Colonic mucosa (tissue), 4 donors: ENCODE results near the gene TMEM182. TPM values are rescaled to one million over a fixed set of nuclear protein-coding genes. Genes with fewer than 3 reads are reported as not detected.

ENCODE experiments used
- DNase-seq: peaks from one replicate; pipeline ENCODE4 v3.0.0-alpha.2; 2020
- H3K27ac ChIP-seq: fragments of 200-600 bp; one replicate; pipeline ENCODE4 v1.8.0; 2021
- H3K27me3 ChIP-seq: fragments of 200-600 bp; one replicate; pipeline ENCODE4 v1.8.0; 2021
- H3K36me3 ChIP-seq: fragments of 200-600 bp; one replicate; pipeline ENCODE4 v1.8.0; 2021
- H3K4me1 ChIP-seq: fragments of 200-600 bp; one replicate; pipeline ENCODE4 v1.8.0; 2021; ENCODE audit warnings: mild to moderate bottlenecking
- H3K4me3 ChIP-seq: fragments of 200-600 bp; one replicate; pipeline ENCODE4 v1.8.0; 2021
- H3K9ac ChIP-seq, 2 donors: one replicate each; pipeline ENCODE4 v1.7.0; 2013; ENCODE audit warnings: control low read depth in 2 of 2, low read depth in 2 of 2, low read length in 2 of 2
- H3K9me3 ChIP-seq: fragments of 200-600 bp; one replicate; pipeline ENCODE4 v1.8.0; 2021
- intact Hi-C: fragments of 100-400 bp; cut with DNase I; formaldehyde crosslinking; loops from one replicate; pipeline ENCODE4 v1.14.1; 2022
- total RNA-seq, 2 donors: library from RNA; stranded (reverse); fragmentation: NEBNext Ultra II Directional in 1 of 2; extraction: Animal tissue kit (Norgen Biotek cat#: 25700) in 1 of 2; gene quantifications; one replicate each; pipeline ENCODE4 v1.2.1, GENCODE V29; 2021
- TF ChIP-seq, protein P1 (sequence below): fragments of 200-600 bp; IDR thresholded peaks from one replicate; pipeline ENCODE4 v1.8.0; 2022; ENCODE audit warnings: antibody characterized with exemption, mild to moderate bottlenecking
- donor health status: healthy.
- donor health status: DM: no; HTN: no; CAD: no.
- donor health status: DM: no; HTN: no; CAD: no.

The TMEM182 gene
- total RNA-seq, 2 donors from 2014 or later, result 3.4 to 3.8 TPM

- Histone ChIP-seq H3K4me3 (no peak overlapping the region), H3K27me3 (no peaks in the 10 kb centered on the region), H3K9me3 (no peaks in the 10 kb centered on the region), H3K27ac (no peak overlapping the region), H3K9ac (no peak overlapping the region), H3K36me3 (no peaks in the 10 kb centered on the region), H3K4me1 (no peaks in the 10 kb centered on the region)
- intact Hi-C loops, result no loop called here
- TF ChIP-seq, protein P1, sequence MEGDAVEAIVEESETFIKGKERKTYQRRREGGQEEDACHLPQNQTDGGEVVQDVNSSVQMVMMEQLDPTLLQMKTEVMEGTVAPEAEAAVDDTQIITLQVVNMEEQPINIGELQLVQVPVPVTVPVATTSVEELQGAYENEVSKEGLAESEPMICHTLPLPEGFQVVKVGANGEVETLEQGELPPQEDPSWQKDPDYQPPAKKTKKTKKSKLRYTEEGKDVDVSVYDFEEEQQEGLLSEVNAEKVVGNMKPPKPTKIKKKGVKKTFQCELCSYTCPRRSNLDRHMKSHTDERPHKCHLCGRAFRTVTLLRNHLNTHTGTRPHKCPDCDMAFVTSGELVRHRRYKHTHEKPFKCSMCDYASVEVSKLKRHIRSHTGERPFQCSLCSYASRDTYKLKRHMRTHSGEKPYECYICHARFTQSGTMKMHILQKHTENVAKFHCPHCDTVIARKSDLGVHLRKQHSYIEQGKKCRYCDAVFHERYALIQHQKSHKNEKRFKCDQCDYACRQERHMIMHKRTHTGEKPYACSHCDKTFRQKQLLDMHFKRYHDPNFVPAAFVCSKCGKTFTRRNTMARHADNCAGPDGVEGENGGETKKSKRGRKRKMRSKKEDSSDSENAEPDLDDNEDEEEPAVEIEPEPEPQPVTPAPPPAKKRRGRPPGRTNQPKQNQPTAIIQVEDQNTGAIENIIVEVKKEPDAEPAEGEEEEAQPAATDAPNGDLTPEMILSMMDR, result no peak
- peak; percentile 73 for DNase-seq
These were observed 86.6 kb downstream of the TMEM182 start for GRCh38 chr2:102848366-102848839.

DNA sequence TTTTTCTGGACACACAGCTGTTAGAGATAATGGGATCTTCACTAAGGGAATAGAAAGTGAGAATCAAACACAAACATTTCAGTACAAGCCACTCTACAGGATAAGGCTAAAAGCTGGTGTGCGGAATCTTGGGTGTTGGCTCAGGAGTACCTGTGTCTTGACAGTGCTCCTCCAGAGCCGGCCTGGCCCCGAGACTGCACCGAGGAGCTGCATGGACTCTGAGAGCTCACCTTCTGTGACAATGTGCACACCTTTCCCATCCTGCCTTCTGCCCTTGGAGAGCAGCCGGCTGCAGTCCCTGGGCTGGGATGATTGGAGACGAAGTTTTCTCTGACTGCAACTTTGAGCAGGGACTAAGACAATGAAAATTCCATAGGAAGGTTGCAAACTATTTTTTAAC lies 89.1 kb downstream of the TMEM182 start:
- Histone ChIP-seq H3K9ac (no peak overlapping the region), H3K4me1 (no peaks in the 10 kb centered on the region), H3K27ac (no peak overlapping the region), H3K4me3 (no peak overlapping the region), H3K9me3 (no peaks in the 10 kb centered on the region), H3K27me3 (no peaks in the 10 kb centered on the region), H3K36me3 (no peaks in the 10 kb centered on the region)
- no peak for DNase-seq
- intact Hi-C loops, result no loop called here
- TF ChIP-seq, protein P1, result no peak

DNA sequence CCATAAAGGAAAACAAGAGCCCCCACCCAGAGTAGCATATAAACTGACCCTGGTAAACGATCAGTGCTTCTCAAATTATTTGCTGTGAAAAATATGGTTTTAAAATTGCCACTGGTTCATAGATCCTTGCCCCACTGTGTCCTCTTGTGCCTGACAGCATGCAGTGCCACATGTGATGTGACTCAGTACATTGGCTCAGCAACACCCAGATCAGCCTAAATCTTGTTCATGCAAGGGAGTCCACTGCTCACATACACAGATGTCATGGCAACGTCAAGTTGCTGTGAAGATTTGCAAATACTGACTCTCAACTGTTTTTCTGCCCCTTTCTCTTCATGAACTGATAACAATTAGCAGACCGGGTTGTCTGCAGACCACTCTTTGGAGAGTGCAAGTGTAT lies 91.0 kb downstream of the TMEM182 start:
- Histone ChIP-seq H3K4me1 (no peaks in the 10 kb centered on the region), H3K4me3 (no peak overlapping the region), H3K27me3 (no peaks in the 10 kb centered on the region), H3K27ac (no peak overlapping the region), H3K9me3 (no peaks in the 10 kb centered on the region), H3K36me3 (no peaks in the 10 kb centered on the region), H3K9ac (no peak overlapping the region)
- intact Hi-C loops, result no loop called here
- TF ChIP-seq, protein P1, result no peak
- no peak for DNase-seq

Other genes starting within 250 kb of the TMEM182 start
- 10 to 100 TPM; 58.4 to 76.2 TPM for gene SLC9A2, start 142.5 kb upstream of the TMEM182 start, total RNA-seq